ENCODE data around the gene ADAMTSL5. TPM values are rescaled to one million over a fixed set of nuclear protein-coding genes. Genes with fewer than 3 reads are reported as not detected.
"Not testable (repeated sequence)": the region's sequence is repeated elsewhere in the genome, so short reads cannot be mapped to it uniquely, and the experiment has no call there.

The ADAMTSL5 gene
- total RNA-seq, 1 donor, result 1.1 TPM

- Histone ChIP-seq H3K79me2 (ENCODE audit: insufficient read depth, low read length) (no peaks in the 10 kb centered on the region), H3K27ac (ENCODE audit: low read depth, low read length) (no peak overlapping the region), H3K4me1 (ENCODE audit: insufficient read depth, low read length) (no peaks in the 10 kb centered on the region), H2AFZ (ENCODE audit: low read length) (no peak overlapping the region), H3K4me3 (ENCODE audit: insufficient read depth, low read length) (no peak overlapping the region), H3K36me3 (ENCODE audit: insufficient read depth, low read length) (no peaks in the 10 kb centered on the region), H4K20me1 (ENCODE audit: insufficient read depth, low read length) (no peaks in the 10 kb centered on the region), H3K27me3 (ENCODE audit: insufficient read depth, low read length) (peaks cover 24% of the 10 kb centered on the region), H3K9me3 (ENCODE audit: low read depth, low read length) (no peaks in the 10 kb centered on the region), H3K4me2 (ENCODE audit: insufficient read depth, low read length) (no peak overlapping the region)
- peak; percentile 66 for DNase-seq (ENCODE audit: insufficient read length, low spot score, missing footprints)
- TF ChIP-seq CTCF (IDR thresholded peaks at IDR 0.05; ENCODE audit: extremely low read depth, low read depth, low read length), result no peak
Measured at GRCh38 chr19:1520203-1520780, 7.5 kb upstream of the ADAMTSL5 start.

- not testable (repeated sequence) for H4K20me1 ChIP-seq (ENCODE audit: insufficient read depth, low read length); H2AFZ ChIP-seq (ENCODE audit: low read length); H3K4me1 ChIP-seq (ENCODE audit: insufficient read depth, low read length); H3K79me2 ChIP-seq (ENCODE audit: insufficient read depth, low read length); H3K4me2 ChIP-seq (ENCODE audit: insufficient read depth, low read length); H3K4me3 ChIP-seq (ENCODE audit: insufficient read depth, low read length); H3K9me3 ChIP-seq (ENCODE audit: low read depth, low read length); H3K36me3 ChIP-seq (ENCODE audit: insufficient read depth, low read length); H3K27ac ChIP-seq (ENCODE audit: low read depth, low read length)
- H3K27me3 ChIP-seq (ENCODE audit: insufficient read depth, low read length), result peaks cover 19% of the 10 kb centered on the region
- peak; percentile 66 for DNase-seq (ENCODE audit: insufficient read length, low spot score, missing footprints)
Measured at GRCh38 chr19:1519802-1520201, 7.0 kb upstream of the ADAMTSL5 start.

- no peaks in the 10 kb centered on the region for H4K20me1 ChIP-seq (ENCODE audit: insufficient read depth, low read length)
- H3K79me2 ChIP-seq (ENCODE audit: insufficient read depth, low read length), result no peaks in the 10 kb centered on the region
- H3K27me3 ChIP-seq (ENCODE audit: insufficient read depth, low read length), result peaks cover 11% of the 10 kb centered on the region
- H3K4me3 ChIP-seq (ENCODE audit: insufficient read depth, low read length), result no peak overlapping the region
- no peaks in the 10 kb centered on the region for H3K36me3 ChIP-seq (ENCODE audit: insufficient read depth, low read length)
- H3K4me1 ChIP-seq (ENCODE audit: insufficient read depth, low read length), result no peaks in the 10 kb centered on the region
- no peak overlapping the region for H3K4me2 ChIP-seq (ENCODE audit: insufficient read depth, low read length)
- no peaks in the 10 kb centered on the region for H3K9me3 ChIP-seq (ENCODE audit: low read depth, low read length)
- no peak overlapping the region for H2AFZ ChIP-seq (ENCODE audit: low read length)
- no peak for TF ChIP-seq CTCF (IDR thresholded peaks at IDR 0.05; ENCODE audit: extremely low read depth, low read depth, low read length)
- H3K27ac ChIP-seq (ENCODE audit: low read depth, low read length), result no peak overlapping the region
- DNase-seq (ENCODE audit: insufficient read length, low spot score, missing footprints), result peak; percentile 48
Measured at GRCh38 chr19:1518471-1518870, 5.7 kb upstream of the ADAMTSL5 start.

GRCh38 chr19:1516395-1516753 lies 3.6 kb upstream of the ADAMTSL5 start:
- H4K20me1 ChIP-seq (ENCODE audit: insufficient read depth, low read length), result no peaks in the 10 kb centered on the region
- no peaks in the 10 kb centered on the region for H3K36me3 ChIP-seq (ENCODE audit: insufficient read depth, low read length)
- peaks cover 13% of the 10 kb centered on the region for H3K27me3 ChIP-seq (ENCODE audit: insufficient read depth, low read length)
- H3K27ac ChIP-seq (ENCODE audit: low read depth, low read length), result no peak overlapping the region
- no peaks in the 10 kb centered on the region for H3K79me2 ChIP-seq (ENCODE audit: insufficient read depth, low read length)
- H2AFZ ChIP-seq (ENCODE audit: low read length), result no peak overlapping the region
- no peaks in the 10 kb centered on the region for H3K4me1 ChIP-seq (ENCODE audit: insufficient read depth, low read length)
- H3K4me2 ChIP-seq (ENCODE audit: insufficient read depth, low read length), result no peak overlapping the region
- no peak overlapping the region for H3K4me3 ChIP-seq (ENCODE audit: insufficient read depth, low read length)
- no peak for TF ChIP-seq CTCF (IDR thresholded peaks at IDR 0.05; ENCODE audit: extremely low read depth, low read depth, low read length)
- no peaks in the 10 kb centered on the region for H3K9me3 ChIP-seq (ENCODE audit: low read depth, low read length)
- peak; percentile 90 for DNase-seq (ENCODE audit: insufficient read length, low spot score, missing footprints)
